AG09309 (cell line): Measurements from ENCODE around the gene SYT7.
A peak's percentile ranks its signal among the peaks of the same experiment; 100 is the strongest.

Source experiments
- DNase-seq: peaks from one replicate; pipeline ENCODE4 v3.0.0-alpha.2; 2010; ENCODE audit warnings: low read depth
- H3K4me3 ChIP-seq: 2 replicates; pipeline ENCODE4 v1.5.1; 2011; ENCODE audit warnings: mild to moderate bottlenecking, low read depth, low read length, moderate library complexity; ENCODE audit not compliant: control insufficient read depth
- TF ChIP-seq, protein P1 (sequence below): IDR thresholded peaks from 2 replicates; pipeline ENCODE4 v1.5.1; 2011; ENCODE audit warnings: mild to moderate bottlenecking, low read depth, low read length, inconsistent platforms; ENCODE audit not compliant: insufficient read depth, control insufficient read depth; ENCODE audit errors: missing control alignments

SYT7 gene, protein sequence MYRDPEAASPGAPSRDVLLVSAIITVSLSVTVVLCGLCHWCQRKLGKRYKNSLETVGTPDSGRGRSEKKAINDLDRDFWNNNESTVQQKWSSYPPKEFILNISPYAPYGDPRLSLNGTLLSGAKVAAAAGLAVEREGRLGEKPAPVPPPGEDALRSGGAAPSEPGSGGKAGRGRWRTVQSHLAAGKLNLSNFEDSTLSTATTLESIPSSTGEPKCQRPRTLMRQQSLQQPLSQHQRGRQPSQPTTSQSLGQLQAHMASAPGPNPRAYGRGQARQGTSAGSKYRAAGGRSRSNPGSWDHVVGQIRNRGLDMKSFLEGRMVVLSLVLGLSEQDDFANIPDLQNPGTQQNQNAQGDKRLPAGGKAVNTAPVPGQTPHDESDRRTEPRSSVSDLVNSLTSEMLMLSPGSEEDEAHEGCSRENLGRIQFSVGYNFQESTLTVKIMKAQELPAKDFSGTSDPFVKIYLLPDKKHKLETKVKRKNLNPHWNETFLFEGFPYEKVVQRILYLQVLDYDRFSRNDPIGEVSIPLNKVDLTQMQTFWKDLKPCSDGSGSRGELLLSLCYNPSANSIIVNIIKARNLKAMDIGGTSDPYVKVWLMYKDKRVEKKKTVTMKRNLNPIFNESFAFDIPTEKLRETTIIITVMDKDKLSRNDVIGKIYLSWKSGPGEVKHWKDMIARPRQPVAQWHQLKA

DNA sequence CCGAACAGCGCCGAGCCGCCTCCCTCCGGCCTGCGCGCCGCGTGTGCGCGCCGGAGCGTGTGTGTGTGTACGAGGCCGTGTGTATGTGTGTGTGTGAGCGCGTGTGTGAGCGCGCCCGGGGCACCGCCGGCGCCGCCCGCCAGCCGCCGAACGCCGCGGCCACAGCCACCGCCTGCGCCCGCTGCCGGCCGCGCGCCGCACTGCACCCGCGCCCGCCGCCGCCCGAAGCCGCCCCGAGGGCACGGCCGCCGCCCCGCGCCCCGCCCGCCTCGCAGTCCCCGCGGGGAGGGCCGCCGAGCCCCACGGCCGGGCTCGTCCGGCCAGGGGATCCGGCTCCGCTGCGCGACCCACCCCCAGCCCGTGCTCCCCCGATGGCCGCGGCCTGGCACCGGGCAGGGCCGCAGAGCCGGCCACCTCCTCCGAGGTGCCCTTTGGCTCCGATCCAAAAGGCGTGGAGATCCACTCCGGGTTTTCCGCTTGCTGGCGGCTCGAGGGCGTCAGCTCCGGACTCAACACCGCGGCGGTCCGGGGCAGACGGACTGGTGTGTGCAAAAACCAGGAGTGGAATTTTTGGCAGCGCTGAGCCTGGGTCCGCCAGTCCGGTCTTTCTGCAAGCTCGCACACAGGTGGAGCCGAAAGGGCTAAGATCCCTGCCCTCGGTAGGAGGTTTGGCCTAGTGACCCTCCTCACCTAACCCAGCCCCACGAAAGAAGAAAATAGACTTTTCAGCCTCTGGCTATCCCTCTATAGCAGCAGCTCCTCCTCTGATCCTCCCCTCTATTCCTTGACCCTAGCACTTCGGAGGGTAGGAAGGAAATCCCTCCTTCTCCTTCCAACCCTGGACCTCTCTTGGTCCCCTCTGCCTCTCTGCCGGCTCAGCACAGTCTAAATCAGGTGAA lies at the start of gene SYT7:
Gene SYT7, minus strand, starts transcription at position 47 of the 899 bp plus-strand sequence. CDS start 256 bp downstream, outside the sequence.
- TF ChIP-seq, protein P1, sequence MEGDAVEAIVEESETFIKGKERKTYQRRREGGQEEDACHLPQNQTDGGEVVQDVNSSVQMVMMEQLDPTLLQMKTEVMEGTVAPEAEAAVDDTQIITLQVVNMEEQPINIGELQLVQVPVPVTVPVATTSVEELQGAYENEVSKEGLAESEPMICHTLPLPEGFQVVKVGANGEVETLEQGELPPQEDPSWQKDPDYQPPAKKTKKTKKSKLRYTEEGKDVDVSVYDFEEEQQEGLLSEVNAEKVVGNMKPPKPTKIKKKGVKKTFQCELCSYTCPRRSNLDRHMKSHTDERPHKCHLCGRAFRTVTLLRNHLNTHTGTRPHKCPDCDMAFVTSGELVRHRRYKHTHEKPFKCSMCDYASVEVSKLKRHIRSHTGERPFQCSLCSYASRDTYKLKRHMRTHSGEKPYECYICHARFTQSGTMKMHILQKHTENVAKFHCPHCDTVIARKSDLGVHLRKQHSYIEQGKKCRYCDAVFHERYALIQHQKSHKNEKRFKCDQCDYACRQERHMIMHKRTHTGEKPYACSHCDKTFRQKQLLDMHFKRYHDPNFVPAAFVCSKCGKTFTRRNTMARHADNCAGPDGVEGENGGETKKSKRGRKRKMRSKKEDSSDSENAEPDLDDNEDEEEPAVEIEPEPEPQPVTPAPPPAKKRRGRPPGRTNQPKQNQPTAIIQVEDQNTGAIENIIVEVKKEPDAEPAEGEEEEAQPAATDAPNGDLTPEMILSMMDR, result peak; percentile 17
- peak within 1 kb of the TSS; percentile 35 for H3K4me3 ChIP-seq
- DNase-seq, result peak; percentile 88

DNA sequence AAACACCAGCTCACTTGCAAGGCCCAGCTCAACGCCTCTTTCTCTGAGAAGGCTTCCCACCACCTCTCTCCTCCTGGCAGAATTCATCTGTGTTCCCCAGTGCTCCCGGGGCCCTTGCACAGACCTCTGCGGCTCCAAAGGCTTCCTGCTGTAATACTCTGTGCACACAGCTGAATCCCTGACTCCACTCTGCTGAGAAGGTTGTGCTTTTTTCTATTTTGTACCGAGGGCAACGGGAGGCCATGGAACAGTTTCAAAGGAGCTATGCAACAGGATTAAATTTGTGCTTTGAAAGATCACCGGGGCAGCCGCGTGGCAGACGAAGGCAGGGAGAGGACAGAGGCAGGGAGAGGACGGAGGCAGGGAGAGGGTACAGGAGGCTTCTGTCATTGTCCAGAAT lies 49.2 kb upstream of the SYT7 start:
- H3K4me3 ChIP-seq, result no peak overlapping the region
- TF ChIP-seq, protein P1, result no peak
- no peak for DNase-seq

DNA sequence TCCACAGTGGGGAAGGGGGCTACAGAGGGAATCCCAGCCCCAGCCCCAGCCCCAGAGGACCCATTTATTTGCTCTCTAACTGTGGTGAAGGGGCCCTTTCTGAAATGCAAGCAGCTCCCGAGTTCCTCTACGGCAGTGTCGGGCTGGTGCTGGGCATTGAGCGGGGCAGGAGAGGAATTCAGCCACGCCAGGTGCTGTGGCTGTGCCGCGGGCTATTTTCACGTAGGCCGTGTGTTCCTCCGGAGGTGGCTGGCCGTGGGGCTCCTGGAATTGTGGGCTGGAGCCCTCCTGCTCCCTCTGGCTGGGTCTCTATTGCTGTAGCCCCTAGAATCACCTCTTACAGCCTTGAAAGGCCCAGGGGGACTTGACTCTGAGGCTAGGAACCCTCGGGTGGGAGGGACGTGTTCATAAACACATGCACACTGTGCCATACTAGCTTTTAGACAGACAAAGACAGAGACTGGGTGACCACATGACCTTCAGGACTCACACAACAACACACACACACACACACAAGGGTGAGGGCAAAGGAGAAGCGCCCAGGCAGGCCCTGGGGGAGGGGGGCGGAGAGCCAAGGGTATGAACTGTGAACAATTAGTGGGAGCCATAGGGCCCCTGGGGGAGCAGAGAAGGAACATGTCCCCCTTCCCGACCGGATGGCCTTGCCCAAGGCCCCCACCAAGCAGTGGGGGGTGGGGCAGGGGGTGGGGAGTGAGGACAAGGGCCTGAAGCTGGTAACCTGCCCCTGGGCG lies 48.4 kb upstream of the SYT7 start:
- TF ChIP-seq, protein P1, result no peak
- DNase-seq, result no peak

DNA sequence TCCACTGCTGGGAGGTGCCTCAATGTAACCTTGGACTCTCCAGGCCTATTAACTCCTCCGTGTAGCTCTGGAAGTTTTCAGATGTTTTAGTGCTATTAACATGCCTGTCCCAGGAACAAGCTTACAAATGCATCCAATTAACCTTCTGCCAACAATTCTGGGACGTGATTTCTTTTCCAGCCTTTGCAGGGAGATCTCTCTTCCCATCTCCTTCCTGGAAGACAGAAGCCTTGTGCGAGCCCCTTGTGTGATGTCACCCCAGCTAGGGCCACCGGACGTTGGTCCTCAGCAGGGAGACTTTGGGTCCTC lies 47.7 kb upstream of the SYT7 start:
- H3K4me3 ChIP-seq, result no peak overlapping the region
- DNase-seq, result no peak
- TF ChIP-seq, protein P1, result no peak

More for the DNA sequence above, 48.4 kb upstream of the SYT7 start:
- H3K4me3 ChIP-seq, result no peak overlapping the region

DNA sequence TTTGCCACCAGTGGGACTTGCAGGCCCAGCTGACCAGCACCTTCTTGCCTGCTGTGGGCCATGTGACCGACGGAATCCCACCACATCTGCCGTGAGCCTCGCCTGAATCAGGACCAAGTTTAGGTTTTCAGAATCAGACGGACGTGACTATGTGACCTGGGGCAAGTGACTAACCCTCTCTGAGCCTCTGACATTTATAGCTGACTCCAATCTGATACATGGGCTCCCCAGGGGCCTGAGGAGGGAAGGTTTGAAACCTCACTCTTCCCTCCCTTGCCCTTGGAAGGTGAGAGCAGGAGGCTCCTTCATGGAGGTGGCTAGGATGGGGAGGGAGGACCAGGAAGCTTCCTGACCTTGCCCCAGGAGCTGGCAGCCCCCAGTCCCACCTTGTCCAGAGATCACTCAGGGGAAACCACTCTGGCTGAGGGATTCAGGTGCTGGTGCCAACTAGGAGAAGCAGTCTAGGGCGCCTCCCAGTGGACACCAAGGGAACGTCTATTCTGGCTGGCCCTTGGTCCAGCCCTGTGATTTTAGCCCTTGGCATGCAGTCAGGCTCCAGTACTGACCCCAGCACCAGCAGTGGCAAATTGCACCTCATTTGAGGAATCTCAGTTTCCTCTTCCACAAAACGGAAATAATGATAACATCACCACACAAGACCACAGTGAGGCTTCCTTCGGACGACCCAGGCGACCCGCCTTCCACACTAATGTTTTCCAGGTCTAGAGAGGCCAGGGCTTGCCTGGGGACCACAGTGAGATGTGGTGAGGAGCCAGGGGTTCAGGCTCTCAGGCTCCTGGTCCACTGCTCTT lies 47.2 kb upstream of the SYT7 start:
- TF ChIP-seq, protein P1, result peak; percentile 95
- DNase-seq, result peak; percentile 24
- H3K4me3 ChIP-seq, result no peak overlapping the region
